ENCODE results near the gene SYDE2.
"Not testable (repeated sequence)": the region's sequence is repeated elsewhere in the genome, so short reads cannot be mapped to it uniquely, and the experiment has no call there.

SYDE2 gene
- 5.6 to 9.1 reads per million in 2 donors for total RNA-seq

GRCh38 chr1:85200463-85201339 lies at the start of gene SYDE2:
SYDE2 (minus strand) TSS chr1:85201016; CDS start chr1:85200996, 20 bp downstream.
- peak; percentile 60 for DNase-seq

- DNase-seq: not testable (repeated sequence)
Measured at GRCh38 chr1:85249042-85249441, 48.2 kb upstream of the SYDE2 start.

- DNase-seq: no peak
Measured at GRCh38 chr1:85245891-85246290, 45.1 kb upstream of the SYDE2 start.

- DNase-seq: no peak
Measured at GRCh38 chr1:85245456-85245855, 44.6 kb upstream of the SYDE2 start.

- no peak for DNase-seq
Measured at GRCh38 chr1:85244271-85245061, 43.6 kb upstream of the SYDE2 start.

- no peak for DNase-seq
Measured at GRCh38 chr1:85243372-85243771, 42.6 kb upstream of the SYDE2 start.

- no peak for DNase-seq
Measured at GRCh38 chr1:85240643-85241042, 39.8 kb upstream of the SYDE2 start.

GRCh38 chr1:85240174-85240601 lies 39.4 kb upstream of the SYDE2 start:
- DNase-seq: no peak

GRCh38 chr1:85237613-85238012 lies 36.8 kb upstream of the SYDE2 start:
- DNase-seq: no peak

- DNase-seq: no peak
Measured at GRCh38 chr1:85230305-85230977, 29.6 kb upstream of the SYDE2 start.

- DNase-seq: no peak
Measured at GRCh38 chr1:85229574-85230097, 28.8 kb upstream of the SYDE2 start.

GRCh38 chr1:85228972-85229371 lies 28.2 kb upstream of the SYDE2 start:
- DNase-seq: no peak

- no peak for DNase-seq
Measured at GRCh38 chr1:85225624-85226380, 25.0 kb upstream of the SYDE2 start.

- no peak for DNase-seq
Measured at GRCh38 chr1:85224734-85225623, 24.2 kb upstream of the SYDE2 start.

- DNase-seq: no peak
Measured at GRCh38 chr1:85224295-85224694, 23.5 kb upstream of the SYDE2 start.

- no peak for DNase-seq
Measured at GRCh38 chr1:85223334-85223733, 22.5 kb upstream of the SYDE2 start.

GRCh38 chr1:85220756-85221201 lies 20.0 kb upstream of the SYDE2 start:
- no peak for DNase-seq

GRCh38 chr1:85219853-85220610 lies 19.2 kb upstream of the SYDE2 start:
- no peak for DNase-seq

- no peak for DNase-seq
Measured at GRCh38 chr1:85216697-85217096, 15.9 kb upstream of the SYDE2 start.

GRCh38 chr1:85214654-85215053 lies 13.8 kb upstream of the SYDE2 start:
- DNase-seq: no peak
